Left lung (tissue), 10 donors: ENCODE data around the gene EXOC3. TPM values are rescaled to one million over a fixed set of nuclear protein-coding genes. Genes with fewer than 3 reads are reported as not detected.

Experiments used
- ATAC-seq: fragments of 200-7000 bp; cut with Tn5 transposase; one replicate; pipeline ENCODE4 v1.9.1; 2020; ENCODE audit warnings: moderate library complexity
- DNase-seq, 4 donors: peaks; one replicate each; pipeline ENCODE4 v3.0.0-alpha.2; 2013 to 2020
- H3K27ac ChIP-seq, 2 donors: fragments of 200-600 bp; sonication (generic) in 1 of 2; one replicate each; pipeline versions ENCODE4 v1.5.0 to v1.8.0; 2020 to 2021
- H3K27me3 ChIP-seq, 2 donors: fragments of 200-600 bp; sonication (generic) in 1 of 2; one replicate each; pipeline versions ENCODE4 v1.5.0 to v1.8.0; 2020 to 2021
- H3K36me3 ChIP-seq, 2 donors: fragments of 200-600 bp; sonication (generic) in 1 of 2; one replicate each; pipeline versions ENCODE4 v1.5.0 to v1.8.0; 2020 to 2021
- H3K4me1 ChIP-seq, 2 donors: fragments of 200-600 bp; one replicate each; pipeline ENCODE4 v1.8.0; 2021
- H3K4me3 ChIP-seq, 2 donors: fragments of 200-600 bp; sonication (generic) in 1 of 2; one replicate each; pipeline versions ENCODE4 v1.5.0 to v1.8.0; 2020 to 2021; ENCODE audit warnings: mild to moderate bottlenecking in 1 of 2
- H3K9me3 ChIP-seq, 2 donors: fragments of 200-600 bp; sonication (generic) in 1 of 2; one replicate each; pipeline versions ENCODE4 v1.5.0 to v1.8.0; 2020 to 2021
- intact Hi-C, 2 donors: fragments of 100-400 bp; cut with DNase I; formaldehyde crosslinking; loops; one replicate each; pipeline versions ENCODE4 v1.11.2 to v1.14.2; 2022
- polyA plus RNA-seq, 6 donors: library from polyadenylated mRNA; unstranded; fragments of 120-200 nt; gene quantifications; one replicate each; pipeline ENCODE4 v1.2.1, GENCODE V29; 2013; ENCODE audit not compliant: insufficient read length in 6 of 6
- total RNA-seq, 2 donors: library from RNA; stranded (reverse); fragmentation: NEBNext Ultra II Directional; extraction: Animal tissue kit (Norgen Biotek cat#: 25700); gene quantifications; one replicate each; pipeline ENCODE4 v1.2.1, GENCODE V29; 2021
- TF ChIP-seq, protein P1 (sequence below), 2 donors: fragments of 200-600 bp; sonication (generic) in 1 of 2; IDR thresholded peaks; one replicate each; pipeline versions ENCODE4 v1.5.0 to v1.8.0; 2021; ENCODE audit warnings: antibody characterized with exemption in 2 of 2
- donor health status: DM: no; HTN: yes; CAD: no.
- donor health status: DM: no; HTN: no; CAD: no.

EXOC3 gene
- total and polyA plus RNA-seq, 8 donors: 43.8 to 62.4 (median 57.0) TPM

DNA sequence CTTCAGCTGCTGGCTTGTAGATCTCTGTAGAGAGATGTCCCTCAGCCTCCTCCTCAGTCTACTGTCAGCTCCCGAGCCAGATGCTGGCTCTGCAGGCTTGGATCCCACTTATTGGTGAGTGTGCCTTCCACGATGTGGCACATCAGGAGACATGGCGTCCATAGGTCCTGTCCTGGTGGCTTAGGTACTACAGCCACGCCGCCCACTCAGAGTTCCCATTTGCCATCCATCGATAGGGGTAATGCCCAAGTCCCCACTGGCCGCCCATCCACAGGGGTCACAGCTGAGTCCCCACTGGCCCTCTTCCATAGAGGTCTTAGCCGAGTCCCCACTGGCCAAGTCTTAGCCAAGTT lies 17.3 kb downstream of the EXOC3 start:
- TF ChIP-seq, protein P1, sequence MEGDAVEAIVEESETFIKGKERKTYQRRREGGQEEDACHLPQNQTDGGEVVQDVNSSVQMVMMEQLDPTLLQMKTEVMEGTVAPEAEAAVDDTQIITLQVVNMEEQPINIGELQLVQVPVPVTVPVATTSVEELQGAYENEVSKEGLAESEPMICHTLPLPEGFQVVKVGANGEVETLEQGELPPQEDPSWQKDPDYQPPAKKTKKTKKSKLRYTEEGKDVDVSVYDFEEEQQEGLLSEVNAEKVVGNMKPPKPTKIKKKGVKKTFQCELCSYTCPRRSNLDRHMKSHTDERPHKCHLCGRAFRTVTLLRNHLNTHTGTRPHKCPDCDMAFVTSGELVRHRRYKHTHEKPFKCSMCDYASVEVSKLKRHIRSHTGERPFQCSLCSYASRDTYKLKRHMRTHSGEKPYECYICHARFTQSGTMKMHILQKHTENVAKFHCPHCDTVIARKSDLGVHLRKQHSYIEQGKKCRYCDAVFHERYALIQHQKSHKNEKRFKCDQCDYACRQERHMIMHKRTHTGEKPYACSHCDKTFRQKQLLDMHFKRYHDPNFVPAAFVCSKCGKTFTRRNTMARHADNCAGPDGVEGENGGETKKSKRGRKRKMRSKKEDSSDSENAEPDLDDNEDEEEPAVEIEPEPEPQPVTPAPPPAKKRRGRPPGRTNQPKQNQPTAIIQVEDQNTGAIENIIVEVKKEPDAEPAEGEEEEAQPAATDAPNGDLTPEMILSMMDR (IDR thresholded peaks at IDR 0.05): no peak
- no peaks in the 10 kb centered on the region for H3K4me1 ChIP-seq
- DNase-seq (peak in 1 of 4 donors; percentile 27), ATAC-seq (no peak)
- no peaks in the 10 kb centered on the region for H3K27me3 ChIP-seq
- H3K9me3 ChIP-seq: no peaks in the 10 kb centered on the region
- intact Hi-C loops: no loop called here
- peaks cover 0 to 98% of the 10 kb centered on the region in 2 donors for H3K36me3 ChIP-seq
- H3K4me3 ChIP-seq: no peak overlapping the region
- no peak overlapping the region for H3K27ac ChIP-seq

GRCh38 chr5:462051-462481 lies 19.1 kb downstream of the EXOC3 start:
- H3K27ac ChIP-seq: no peak overlapping the region
- intact Hi-C loops: no loop called here
- H3K4me1 ChIP-seq: no peaks in the 10 kb centered on the region
- no peak overlapping the region for H3K4me3 ChIP-seq
- H3K9me3 ChIP-seq: no peaks in the 10 kb centered on the region
- DNase-seq: peak in 1 of 4 donors; percentile 27
- no peaks in the 10 kb centered on the region for H3K27me3 ChIP-seq
- TF ChIP-seq, protein P1 (IDR thresholded peaks at IDR 0.05): no peak
- H3K36me3 ChIP-seq: peaks cover 0 to 98% of the 10 kb centered on the region in 2 donors
- no peak for ATAC-seq

- DNase-seq (no peak), ATAC-seq (no peak)
- no peaks in the 10 kb centered on the region for H3K4me1 ChIP-seq
- H3K27me3 ChIP-seq: no peaks in the 10 kb centered on the region
- no peak overlapping the region for H3K27ac ChIP-seq
- H3K4me3 ChIP-seq: no peak overlapping the region
- TF ChIP-seq, protein P1 (IDR thresholded peaks at IDR 0.05): no peak
- peaks cover 0 to 88% of the 10 kb centered on the region in 2 donors for H3K36me3 ChIP-seq
- no peaks in the 10 kb centered on the region for H3K9me3 ChIP-seq
- intact Hi-C loops: no loop called here
Observed at GRCh38 chr5:463301-463700, 20.3 kb downstream of the EXOC3 start.

DNA sequence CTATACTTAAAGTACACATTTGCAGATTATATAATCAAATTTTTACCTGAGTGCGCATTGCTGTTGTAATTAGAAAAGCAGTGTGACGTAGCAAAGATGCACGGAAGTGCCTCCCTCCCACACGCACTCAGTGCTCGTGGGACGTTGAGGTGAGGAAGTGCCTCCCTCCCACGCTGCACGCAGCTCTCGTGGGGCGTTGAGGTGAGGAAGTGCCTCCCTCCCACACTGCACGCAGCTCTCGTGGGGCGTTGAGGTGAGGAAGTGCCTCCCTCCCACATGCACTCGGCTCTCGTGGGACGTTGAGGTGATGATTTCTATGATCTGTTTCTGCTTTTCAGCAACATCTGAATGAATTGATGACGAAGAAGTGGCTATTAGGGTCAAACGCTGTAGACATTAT lies 21.0 kb downstream of the EXOC3 start:
- no peak overlapping the region for H3K27ac ChIP-seq
- ATAC-seq (no peak), DNase-seq (peak in 1 of 4 donors; percentile 33)
- no peak overlapping the region for H3K4me3 ChIP-seq
- peaks cover 0 to 88% of the 10 kb centered on the region in 2 donors for H3K36me3 ChIP-seq
- H3K9me3 ChIP-seq: no peaks in the 10 kb centered on the region
- intact Hi-C loops: no loop called here
- H3K4me1 ChIP-seq: no peaks in the 10 kb centered on the region
- TF ChIP-seq, protein P1 (IDR thresholded peaks at IDR 0.05): no peak
- H3K27me3 ChIP-seq: no peaks in the 10 kb centered on the region

DNA sequence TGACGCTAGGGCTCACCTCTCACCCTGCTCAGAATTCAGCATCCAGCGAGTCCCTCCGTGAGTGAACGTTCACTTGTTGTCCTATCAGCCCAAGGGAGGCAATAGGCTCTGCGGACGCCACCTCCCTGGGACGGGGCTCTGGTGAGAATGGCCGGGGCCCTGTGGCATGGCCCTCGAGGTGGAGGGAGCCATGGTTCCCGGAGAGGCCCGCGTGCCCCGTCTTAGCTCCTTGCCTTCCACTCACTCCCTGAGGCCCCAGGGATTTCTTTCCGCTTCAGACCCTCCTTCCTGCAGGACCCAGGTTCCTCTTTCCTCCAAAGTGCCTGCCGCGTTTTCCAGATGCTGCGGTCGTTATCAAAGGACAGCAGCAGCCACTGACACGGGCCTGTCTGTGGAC lies 21.5 kb downstream of the EXOC3 start:
- Histone ChIP-seq H3K27ac (no peak overlapping the region), H3K9me3 (no peaks in the 10 kb centered on the region), H3K36me3 (peaks cover 0 to 88% of the 10 kb centered on the region in 2 donors), H3K4me1 (no peaks in the 10 kb centered on the region), H3K27me3 (no peaks in the 10 kb centered on the region), H3K4me3 (no peak overlapping the region)
- intact Hi-C loops: no loop called here
- DNase-seq (no peak), ATAC-seq (no peak)
- TF ChIP-seq, protein P1 (IDR thresholded peaks at IDR 0.05): no peak
